GM21381 (cell line): ENCODE data around the gene CHST15.

Experiments used
- ATAC-seq: cut with Tn5 transposase; IDR thresholded peaks from one replicate; pipeline ENCODE4 v1.9.1; 2021; ENCODE audit warnings: mild to moderate bottlenecking, moderate library complexity; ENCODE audit not compliant: unreplicated experiment

CHST15 gene

GRCh38 chr10:123974406-123974805, 119.0 kb downstream of the CHST15 start:
- ATAC-seq, result no peak

- ATAC-seq, result no peak
These were observed 120.7 kb downstream of the CHST15 start for GRCh38 chr10:123972481-123973401.

DNA sequence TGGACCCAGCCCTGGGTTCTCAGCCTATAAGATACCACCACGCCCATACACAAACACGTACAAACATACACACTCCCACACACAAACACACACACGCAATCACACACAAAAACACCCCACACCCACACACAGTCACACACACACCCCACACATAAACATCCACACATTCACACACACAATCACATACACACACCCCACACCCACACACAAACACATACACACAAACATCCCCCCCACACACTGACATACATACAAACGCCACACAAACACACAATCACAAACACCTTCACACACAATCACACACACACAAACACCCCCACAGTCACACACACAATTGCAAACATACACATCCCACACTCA, 122.5 kb downstream of the CHST15 start:
- ATAC-seq, result no peak

DNA sequence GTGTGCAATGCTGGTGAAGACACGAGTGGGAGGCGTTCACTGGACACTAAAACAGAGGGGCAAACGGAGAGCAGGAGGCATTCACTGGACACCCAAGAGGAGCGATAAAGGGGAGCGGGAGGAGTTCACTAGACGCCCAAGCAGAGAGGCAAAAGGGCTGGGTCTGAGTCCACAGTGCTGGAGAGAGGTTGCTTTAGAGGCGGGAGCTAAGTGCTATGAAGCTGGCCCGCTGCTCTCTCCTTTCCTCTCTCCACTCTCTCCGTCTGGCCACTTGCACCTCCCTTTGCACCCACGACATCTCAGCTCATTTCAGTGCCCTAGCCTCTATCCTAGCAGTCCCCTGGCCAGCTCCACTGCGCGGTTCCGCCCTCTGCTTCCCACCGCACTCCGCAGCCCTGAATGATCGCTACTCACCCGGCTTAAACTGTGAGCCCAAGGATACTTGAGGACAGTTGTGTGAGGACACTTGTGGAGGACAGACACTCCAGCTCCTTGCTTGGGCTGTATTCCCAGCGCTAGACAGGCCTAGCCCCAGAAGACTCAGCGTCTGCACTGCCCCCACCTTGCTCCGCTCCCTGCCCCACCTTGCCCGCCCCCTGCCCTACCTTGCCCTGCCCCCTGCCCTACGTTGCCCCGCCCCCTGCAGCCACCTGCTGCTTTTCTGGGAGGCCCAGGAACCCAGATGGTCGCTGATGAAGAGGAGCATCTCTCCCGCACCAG, 123.0 kb downstream of the CHST15 start:
- ATAC-seq, result no peak

DNA sequence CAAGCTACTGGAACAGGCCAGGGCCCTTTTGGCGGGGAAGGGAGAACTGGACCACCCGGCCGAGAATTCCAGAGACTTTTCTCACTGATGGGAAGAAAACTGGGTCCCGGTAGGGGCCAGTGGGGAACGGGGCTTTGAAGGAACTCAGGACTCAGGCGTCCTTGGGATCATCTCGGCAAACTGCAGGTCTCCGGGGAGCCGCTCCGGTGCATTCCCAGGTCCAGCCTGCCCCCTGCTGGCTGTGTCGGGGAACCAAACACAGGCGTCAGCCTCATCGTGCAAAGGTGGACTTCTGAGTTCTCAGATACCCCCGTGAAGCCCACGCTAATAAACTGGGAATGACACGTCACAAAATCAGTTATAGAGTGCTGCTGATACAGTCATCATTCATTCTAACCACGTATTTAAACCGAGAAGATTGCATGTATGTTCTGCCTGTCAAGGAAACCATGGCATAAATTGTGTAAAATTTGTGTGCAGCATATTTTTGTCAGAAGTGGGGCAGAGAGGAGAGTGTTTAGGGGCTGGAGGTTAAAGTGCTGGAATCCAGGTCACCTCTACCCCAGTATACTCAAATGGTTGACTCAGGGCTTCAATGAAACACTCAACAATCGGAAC, 125.7 kb downstream of the CHST15 start:
- ATAC-seq, result no peak

- ATAC-seq, result no peak
These were observed 126.5 kb downstream of the CHST15 start for GRCh38 chr10:123966896-123967231.

- no peak for ATAC-seq
These were observed 127.2 kb downstream of the CHST15 start for GRCh38 chr10:123965973-123966895.

- no peak for ATAC-seq
These were observed 128.4 kb downstream of the CHST15 start for GRCh38 chr10:123964953-123965352.

- no peak for ATAC-seq
These were observed 130.5 kb downstream of the CHST15 start for GRCh38 chr10:123962756-123963530.

- ATAC-seq, result no peak
These were observed 135.2 kb downstream of the CHST15 start for GRCh38 chr10:123958241-123958640.
